Right cardiac atrium (tissue), 5 donors: Measurements from ENCODE around the gene PCDH15. TPM values are rescaled to one million over a fixed set of nuclear protein-coding genes. Genes with fewer than 3 reads are reported as not detected.

Experiments used
- ATAC-seq, 2 donors: fragments of 200-7000 bp; cut with Tn5 transposase; one replicate each; pipeline versions ENCODE4 v1.8.0 to v1.9.1; 2020; ENCODE audit warnings: moderate library complexity in 2 of 2, mild to moderate bottlenecking in 1 of 2
- DNase-seq, 3 donors: peaks; one replicate each; pipeline ENCODE4 v3.0.0-alpha.2; 2020
- H3K27ac ChIP-seq: one replicate; pipeline ENCODE4 v1.5.1; 2013; ENCODE audit warnings: mild to moderate bottlenecking, low read length, control low read depth, moderate library complexity
- H3K27me3 ChIP-seq: one replicate; pipeline ENCODE4 v1.6.1; 2013; ENCODE audit not compliant: control insufficient read depth, insufficient read depth
- H3K4me1 ChIP-seq: one replicate; pipeline ENCODE4 v1.6.1; 2013; ENCODE audit warnings: low read length; ENCODE audit not compliant: control insufficient read depth, insufficient read depth
- H3K4me3 ChIP-seq: one replicate; pipeline ENCODE4 v1.5.1; 2013; ENCODE audit warnings: low read length, control low read depth
- H3K9me3 ChIP-seq: one replicate; pipeline ENCODE4 v1.6.1; 2013; ENCODE audit warnings: low read length; ENCODE audit not compliant: control insufficient read depth
- WGBS: extraction: QIAGEN DNeasy Blood & Tissue Kit; methylation state at CpG from one replicate; pipeline ENCODE4 v1.1.7; 2013; 5-methylcytosine and 5-hydroxymethylcytosine counted together
- intact Hi-C, 4 donors: fragments of 100-400 bp; cut with DNase I; formaldehyde crosslinking; loops; one replicate each; pipeline versions ENCODE4 v1.11.0 to v1.14.0; 2022 to 2023
- polyA plus RNA-seq: library from polyadenylated mRNA; stranded (reverse); fragments of 200-250 nt; gene quantifications from one replicate; pipeline ENCODE4 v1.2.3, GENCODE V29; 2013
- total RNA-seq, 4 donors: library from RNA; stranded (reverse); fragmentation: NEBNext Ultra II Directional; extraction: Animal tissue kit (Norgen Biotek cat#: 25700); gene quantifications; one replicate each; pipeline ENCODE4 v1.2.1, GENCODE V29; 2021
- donor health status: healthy with polysubstance abuse.
- donor health status: DM: no; HTN: yes; CAD: no.
- donor health status: DM: no; HTN: no; CAD: no.
- donor health status: DM: no; HTN: yes; CAD: no; lungs with severe emphysema.
- donor health status: DM: yes; HTN: yes; CAD: no.

Gene PCDH15
- total and polyA plus RNA-seq, 5 donors, result 1.2 to 3.1 (median 2.7) TPM

DNA sequence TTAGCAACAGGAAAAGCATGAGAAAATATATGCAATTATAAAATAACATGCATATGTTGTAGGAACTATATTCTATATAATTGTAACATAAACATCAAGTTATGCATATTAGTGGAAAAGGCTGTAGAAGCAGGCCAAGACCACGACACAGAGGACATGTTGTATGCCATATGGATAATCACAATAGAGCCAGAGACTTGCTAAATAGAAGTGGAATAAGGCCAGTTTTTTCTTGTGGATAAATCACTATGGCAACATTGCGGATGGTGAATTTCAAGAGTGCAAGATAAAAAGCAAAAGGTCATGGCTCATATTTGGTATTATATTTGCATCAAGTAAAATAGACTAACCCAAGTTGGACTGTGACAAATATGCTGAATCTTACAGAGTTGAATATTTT, 93.0 kb downstream of the PCDH15 start:
- intact Hi-C loops, result no loop called here
- 48% methylated on average over 2 of the region's 2 CpGs for WGBS
- Histone ChIP-seq H3K27me3 (no peaks in the 10 kb centered on the region), H3K4me3 (no peak overlapping the region), H3K27ac (no peak overlapping the region), H3K9me3 (no peaks in the 10 kb centered on the region), H3K4me1 (no peaks in the 10 kb centered on the region)
- DNase-seq (no peak), ATAC-seq (no peak)

DNA sequence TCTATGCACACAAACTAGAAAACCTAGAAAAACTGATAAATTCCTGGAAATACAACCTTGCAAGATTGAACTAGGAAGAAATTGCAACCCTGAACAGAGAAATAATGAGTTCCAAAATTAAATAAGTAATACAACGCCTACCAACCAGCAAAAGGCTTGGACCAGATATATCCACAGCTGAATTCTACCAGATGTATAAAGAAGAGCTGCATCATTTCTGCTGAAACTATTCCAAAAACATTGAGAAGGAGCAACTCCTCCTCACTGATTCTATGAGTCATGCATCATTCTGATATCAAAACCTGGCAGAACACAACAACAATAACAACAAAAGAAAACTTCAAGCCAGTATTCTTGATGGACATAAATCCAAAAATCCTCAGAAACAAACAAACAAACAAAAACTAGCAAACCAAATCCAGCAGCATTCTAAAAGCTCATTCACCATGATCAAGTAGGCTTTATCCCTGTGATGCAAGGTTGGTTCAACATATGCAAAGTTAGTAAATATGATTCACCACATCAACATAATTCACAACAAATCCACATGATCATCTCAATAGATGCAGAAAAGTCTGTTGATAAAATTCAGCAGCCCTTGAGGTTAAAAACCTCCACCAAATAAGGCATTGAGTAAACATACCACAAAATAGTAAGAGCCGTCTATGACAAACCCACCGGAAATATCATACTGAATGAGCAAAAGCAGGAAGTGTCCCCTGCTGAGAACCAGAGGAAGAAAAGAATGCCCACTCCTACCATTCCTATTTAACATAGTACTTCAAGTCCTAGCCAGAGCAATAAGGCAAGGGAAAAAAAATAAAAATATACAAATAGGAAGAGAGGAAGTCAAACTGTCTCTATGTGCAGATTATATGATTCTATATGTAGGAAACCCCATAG, 98.2 kb downstream of the PCDH15 start:
- intact Hi-C loops, result no loop called here
- H3K27ac ChIP-seq, result no peak overlapping the region
- DNase-seq (no peak), ATAC-seq (no peak)
- WGBS, result 82% methylated on average over 3 of the region's 3 CpGs
- H3K4me1 ChIP-seq, result no peaks in the 10 kb centered on the region
- H3K27me3 ChIP-seq, result no peaks in the 10 kb centered on the region
- H3K9me3 ChIP-seq, result no peaks in the 10 kb centered on the region
- no peak overlapping the region for H3K4me3 ChIP-seq

- H3K9me3 ChIP-seq, result no peaks in the 10 kb centered on the region
- H3K4me3 ChIP-seq, result no peak overlapping the region
- H3K27ac ChIP-seq, result no peak overlapping the region
- ATAC-seq (no peak), DNase-seq (no peak)
- WGBS, result 73% methylated on average over 1 of the region's 1 CpG
- no peaks in the 10 kb centered on the region for H3K27me3 ChIP-seq
- H3K4me1 ChIP-seq, result no peaks in the 10 kb centered on the region
- intact Hi-C loops, result no loop called here
These were observed 109.7 kb downstream of the PCDH15 start for GRCh38 chr10:54691331-54691730.

DNA sequence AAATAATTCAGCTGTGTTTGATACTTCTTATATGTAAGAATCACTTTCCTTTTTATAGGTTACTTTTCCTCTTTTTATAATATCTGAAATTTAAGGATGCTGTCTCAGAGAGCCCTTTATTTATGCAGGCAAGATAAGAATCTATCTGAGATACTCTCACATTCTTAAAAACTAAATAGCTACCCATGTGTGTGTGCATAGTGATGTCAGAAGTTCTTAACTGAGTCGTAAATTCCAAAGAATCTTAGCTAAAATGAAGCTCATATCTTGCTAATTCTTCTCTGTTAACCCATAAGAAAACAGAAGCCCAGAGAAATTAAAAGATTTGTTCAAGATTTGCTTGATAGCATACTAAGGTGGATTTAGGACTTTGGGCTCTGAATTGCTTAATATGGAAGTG, 118.5 kb downstream of the PCDH15 start:
- intact Hi-C loops, result no loop called here
- no peak for DNase-seq
- no peak overlapping the region for H3K4me3 ChIP-seq
- no peak for ATAC-seq
- no peaks in the 10 kb centered on the region for H3K27me3 ChIP-seq
- no peaks in the 10 kb centered on the region for H3K9me3 ChIP-seq
- H3K4me1 ChIP-seq, result no peaks in the 10 kb centered on the region
- H3K27ac ChIP-seq, result no peak overlapping the region
- WGBS, result 46% methylated on average over 1 of the region's 1 CpG

GRCh38 chr10:54681136-54681535, 119.9 kb downstream of the PCDH15 start:
- Histone ChIP-seq H3K9me3 (no peaks in the 10 kb centered on the region), H3K27me3 (no peaks in the 10 kb centered on the region), H3K4me1 (no peaks in the 10 kb centered on the region), H3K4me3 (no peak overlapping the region), H3K27ac (no peak overlapping the region)
- no peak for DNase-seq
- no peak for ATAC-seq
- intact Hi-C loops, result no loop called here
- WGBS, result 66% methylated on average over 2 of the region's 2 CpGs

GRCh38 chr10:54667136-54667535, 133.9 kb downstream of the PCDH15 start:
- no peak for DNase-seq
- Histone ChIP-seq H3K9me3 (no peaks in the 10 kb centered on the region), H3K27me3 (no peaks in the 10 kb centered on the region), H3K4me3 (no peak overlapping the region), H3K27ac (no peak overlapping the region), H3K4me1 (no peaks in the 10 kb centered on the region)
- intact Hi-C loops, result no loop called here
- ATAC-seq, result no peak
- 93% methylated on average over 1 of the region's 1 CpG for WGBS

- Histone ChIP-seq H3K27ac (no peak overlapping the region), H3K4me3 (no peak overlapping the region), H3K9me3 (no peaks in the 10 kb centered on the region), H3K27me3 (no peaks in the 10 kb centered on the region), H3K4me1 (no peaks in the 10 kb centered on the region)
- DNase-seq (no peak), ATAC-seq (no peak)
- intact Hi-C loops, result no loop called here
These were observed 134.8 kb downstream of the PCDH15 start for GRCh38 chr10:54666192-54666591.

DNA sequence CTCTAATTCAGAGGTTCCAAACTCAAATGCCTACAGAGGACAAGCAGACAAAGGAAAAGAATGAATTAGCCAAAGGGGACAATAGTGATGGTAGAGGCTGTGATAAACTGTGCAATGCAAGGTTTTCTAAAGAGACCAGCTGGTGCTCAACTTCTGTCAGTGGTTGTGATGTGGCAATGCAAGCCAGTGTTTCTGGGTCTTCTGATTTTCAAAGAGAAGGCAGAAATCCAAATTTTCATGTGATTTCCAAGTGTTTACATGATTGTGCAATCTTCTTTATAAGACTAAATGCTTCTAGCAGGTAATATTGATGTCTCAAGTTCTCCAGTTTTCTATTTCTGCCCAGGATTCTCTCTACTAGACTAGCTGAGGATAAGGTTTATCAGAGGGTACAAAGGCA, 135.9 kb downstream of the PCDH15 start:
- Histone ChIP-seq H3K4me3 (no peak overlapping the region), H3K27ac (no peak overlapping the region), H3K4me1 (no peaks in the 10 kb centered on the region), H3K9me3 (no peaks in the 10 kb centered on the region), H3K27me3 (no peaks in the 10 kb centered on the region)
- ATAC-seq (no peak), DNase-seq (no peak)
- intact Hi-C loops, result no loop called here

- DNase-seq, result no peak
- H3K9me3 ChIP-seq, result no peaks in the 10 kb centered on the region
- H3K27ac ChIP-seq, result no peak overlapping the region
- no peak overlapping the region for H3K4me3 ChIP-seq
- H3K27me3 ChIP-seq, result no peaks in the 10 kb centered on the region
- H3K4me1 ChIP-seq, result no peaks in the 10 kb centered on the region
- no peak for ATAC-seq
- intact Hi-C loops, result no loop called here
These were observed 140.6 kb downstream of the PCDH15 start for GRCh38 chr10:54660397-54660796.

DNA sequence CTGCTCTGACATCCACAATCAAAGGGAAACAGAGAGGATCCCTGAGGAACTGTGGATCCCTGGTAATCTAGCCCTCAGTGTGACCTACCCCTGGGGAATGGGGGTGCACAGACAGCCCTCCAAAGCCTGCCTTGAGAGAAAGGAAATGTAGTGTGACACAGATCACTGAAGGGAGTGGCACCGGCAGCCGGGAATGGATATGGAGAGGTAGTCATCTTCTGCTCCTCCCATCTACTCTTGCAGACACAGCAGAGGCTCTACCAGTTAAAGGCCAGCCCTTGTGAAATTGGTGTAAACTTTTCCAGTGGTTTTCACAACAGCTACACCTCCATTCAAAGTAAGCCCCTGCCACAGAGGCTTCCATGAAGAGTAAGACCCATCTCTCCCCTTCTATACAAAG, 144.4 kb downstream of the PCDH15 start:
- intact Hi-C loops, result no loop called here
- no peak for DNase-seq
- 90% methylated on average over 2 of the region's 2 CpGs for WGBS

GRCh38 chr10:54653518-54653917, 147.5 kb downstream of the PCDH15 start:
- H3K27me3 ChIP-seq, result no peaks in the 10 kb centered on the region
- no peak overlapping the region for H3K27ac ChIP-seq
- WGBS, result 70% methylated on average over 2 of the region's 2 CpGs
- DNase-seq (no peak), ATAC-seq (no peak)
- intact Hi-C loops, result no loop called here
- no peaks in the 10 kb centered on the region for H3K4me1 ChIP-seq
- H3K9me3 ChIP-seq, result no peaks in the 10 kb centered on the region
- H3K4me3 ChIP-seq, result no peak overlapping the region

More for the DNA sequence above, 144.4 kb downstream of the PCDH15 start:
- no peaks in the 10 kb centered on the region for H3K4me1 ChIP-seq
- H3K9me3 ChIP-seq, result no peaks in the 10 kb centered on the region
- H3K27ac ChIP-seq, result no peak overlapping the region
- no peak for ATAC-seq
- H3K4me3 ChIP-seq, result no peak overlapping the region
- no peaks in the 10 kb centered on the region for H3K27me3 ChIP-seq

DNA sequence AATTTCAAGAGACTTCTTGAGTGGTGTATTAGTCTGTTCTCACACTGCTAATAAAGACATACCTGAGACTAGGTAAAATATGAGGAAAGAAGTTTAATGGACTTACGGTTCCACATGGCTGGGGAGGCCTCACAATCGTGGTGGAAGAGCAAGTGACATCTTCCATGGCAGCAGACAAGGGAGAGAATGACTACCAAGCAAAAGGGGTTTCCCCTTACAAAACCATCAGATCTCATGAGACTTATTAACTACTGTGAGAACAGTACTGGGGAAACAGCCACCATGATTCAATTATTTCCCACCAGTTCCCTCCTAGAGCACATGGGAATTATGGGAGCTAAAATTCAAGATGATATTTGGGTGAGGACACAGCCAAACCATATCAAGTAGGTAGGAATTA, 150.5 kb downstream of the PCDH15 start:
- H3K4me3 ChIP-seq, result no peak overlapping the region
- ATAC-seq (no peak), DNase-seq (no peak)
- no peaks in the 10 kb centered on the region for H3K4me1 ChIP-seq
- intact Hi-C loops, result no loop called here
- H3K27ac ChIP-seq, result no peak overlapping the region
- H3K27me3 ChIP-seq, result no peaks in the 10 kb centered on the region
- WGBS, result 81% methylated on average over 2 of the region's 2 CpGs
- no peaks in the 10 kb centered on the region for H3K9me3 ChIP-seq
